ENCODE data around the gene RHEBL1.

Gene RHEBL1

GRCh38 chr12:49038291-49038955 is 31.4 kb downstream of the RHEBL1 start:
- H3K4me3 ChIP-seq (ENCODE audit: low read depth, low read length), result no peak overlapping the region

DNA sequence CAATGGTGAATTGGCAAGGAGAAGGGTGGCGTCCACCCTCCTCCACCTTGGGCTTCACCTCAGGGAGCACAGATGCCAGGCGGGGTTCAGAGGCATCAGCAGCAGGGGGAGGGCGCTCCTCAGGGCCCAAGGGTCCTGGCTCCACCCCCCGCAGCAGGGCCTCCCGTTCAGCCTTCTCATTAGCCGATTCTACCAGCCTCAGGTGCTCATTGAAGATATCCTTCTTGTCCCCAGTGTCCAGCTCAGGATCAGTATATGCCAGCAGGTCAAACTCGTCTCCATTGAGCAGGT is 31.9 kb downstream of the RHEBL1 start:
- no peak overlapping the region for H3K4me3 ChIP-seq (ENCODE audit: low read depth, low read length)

- no peak overlapping the region for H3K4me3 ChIP-seq (ENCODE audit: low read depth, low read length)
These were observed 32.5 kb downstream of the RHEBL1 start for GRCh38 chr12:49037111-49037946.

DNA sequence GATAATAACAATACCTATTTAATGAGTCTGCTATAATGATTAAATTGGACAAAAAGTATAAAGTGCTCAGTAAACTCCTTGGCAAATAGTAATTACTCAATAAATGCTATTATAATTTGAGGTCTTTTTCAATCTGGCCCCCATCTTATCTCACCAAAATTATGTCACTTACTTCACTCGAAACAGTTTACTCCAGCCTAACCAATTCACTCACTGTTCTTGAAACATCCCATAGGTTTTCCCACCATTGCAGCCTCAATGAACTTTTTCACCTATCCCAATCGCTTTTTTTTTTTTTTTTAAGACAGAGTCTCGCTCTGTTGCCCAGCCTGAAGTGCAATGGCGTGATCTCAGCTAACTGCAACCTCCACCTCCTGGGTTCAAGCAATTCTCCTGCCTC is 33.8 kb downstream of the RHEBL1 start:
- no peak overlapping the region for H3K4me3 ChIP-seq (ENCODE audit: low read depth, low read length)

DNA sequence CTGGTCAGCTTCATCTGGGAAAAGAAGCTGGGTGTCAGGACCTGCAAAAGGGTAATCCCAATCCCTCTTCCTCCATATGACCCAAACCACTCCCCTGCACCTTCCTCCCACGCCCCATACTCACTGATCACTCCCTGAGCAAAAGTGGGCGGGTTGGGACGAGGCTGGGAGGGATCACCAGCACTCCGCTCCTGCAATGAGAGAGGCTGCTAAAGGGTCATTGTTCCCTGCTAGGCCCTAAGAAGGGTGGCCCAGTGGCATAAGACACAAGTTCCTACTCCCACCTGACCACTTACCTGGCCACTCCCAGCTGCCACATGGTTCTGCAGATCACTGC is 35.5 kb downstream of the RHEBL1 start:
- H3K4me3 ChIP-seq (ENCODE audit: low read depth, low read length), result no peak overlapping the region

DNA sequence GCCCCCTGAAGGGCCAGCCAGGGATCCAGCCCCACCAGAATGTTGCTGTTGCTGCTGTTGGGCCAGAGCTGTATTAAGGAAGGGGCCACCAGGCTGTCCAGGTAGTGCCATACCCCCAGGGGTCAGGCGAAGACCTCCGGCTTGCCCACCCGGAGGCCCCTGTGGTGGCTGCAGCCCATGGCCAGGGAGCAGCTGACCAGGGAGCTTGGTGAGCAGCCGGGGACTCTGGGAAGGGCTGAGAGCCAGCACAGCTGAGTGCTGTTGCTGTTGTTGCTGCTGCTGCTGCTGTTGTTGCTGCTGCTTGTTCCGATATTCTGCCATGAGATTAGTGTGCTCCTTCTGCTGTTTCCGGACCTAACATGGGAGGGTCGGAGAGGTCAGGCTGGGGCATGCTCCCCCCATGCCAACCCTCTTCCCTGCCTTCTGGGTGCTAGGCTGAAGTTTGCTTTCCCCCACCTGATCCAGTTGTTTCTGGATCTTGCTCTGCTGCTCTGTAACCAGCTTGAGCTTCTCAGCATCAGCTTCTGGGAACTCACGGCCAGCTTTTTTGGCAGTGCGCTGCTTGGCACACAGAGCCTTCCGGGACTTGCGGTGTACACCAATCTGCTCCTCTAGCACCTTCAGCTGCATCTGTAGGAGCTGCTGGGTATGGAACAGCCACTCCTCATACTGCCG is 36.0 kb downstream of the RHEBL1 start:
- H3K4me3 ChIP-seq (ENCODE audit: low read depth, low read length), result no peak overlapping the region

- H3K4me3 ChIP-seq (ENCODE audit: low read depth, low read length), result no peak overlapping the region
These were observed 36.9 kb downstream of the RHEBL1 start for GRCh38 chr12:49032679-49033447.

GRCh38 chr12:49032276-49032675 is 37.5 kb downstream of the RHEBL1 start:
- H3K4me3 ChIP-seq (ENCODE audit: low read depth, low read length), result no peak overlapping the region

DNA sequence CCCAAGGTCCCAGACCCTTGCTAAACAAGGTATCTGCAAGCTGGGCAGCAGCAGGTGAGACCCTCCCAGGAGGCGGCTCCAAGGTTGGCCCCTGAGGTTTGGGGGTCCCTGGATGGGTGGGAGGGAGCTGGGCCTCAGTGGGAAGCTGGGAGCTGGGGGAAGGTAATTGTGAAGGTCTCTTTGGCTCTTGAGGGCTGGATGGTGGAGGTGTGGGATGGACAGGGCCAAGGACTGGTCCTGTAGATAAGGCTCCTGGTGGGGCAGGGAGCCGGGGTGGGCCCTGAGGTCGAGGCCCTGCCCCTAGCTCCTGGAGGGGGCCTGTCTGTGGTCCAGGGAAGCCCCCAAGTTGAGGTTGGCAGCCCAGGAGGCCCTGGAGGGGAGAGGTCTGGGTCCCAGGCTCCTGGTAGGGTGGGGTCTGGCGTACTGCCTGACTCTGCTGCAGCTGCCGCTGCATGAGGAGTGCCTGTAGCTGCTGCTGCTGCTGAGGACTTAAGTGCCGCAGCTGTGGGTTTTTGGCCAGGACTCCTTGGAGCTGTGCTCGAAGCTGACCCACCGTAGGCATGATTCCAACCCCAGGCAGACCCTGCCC is 38.1 kb downstream of the RHEBL1 start:
- no peak overlapping the region for H3K4me3 ChIP-seq (ENCODE audit: low read depth, low read length)

- H3K4me3 ChIP-seq (ENCODE audit: low read depth, low read length), result no peak overlapping the region
These were observed 38.8 kb downstream of the RHEBL1 start for GRCh38 chr12:49030714-49031572.

DNA sequence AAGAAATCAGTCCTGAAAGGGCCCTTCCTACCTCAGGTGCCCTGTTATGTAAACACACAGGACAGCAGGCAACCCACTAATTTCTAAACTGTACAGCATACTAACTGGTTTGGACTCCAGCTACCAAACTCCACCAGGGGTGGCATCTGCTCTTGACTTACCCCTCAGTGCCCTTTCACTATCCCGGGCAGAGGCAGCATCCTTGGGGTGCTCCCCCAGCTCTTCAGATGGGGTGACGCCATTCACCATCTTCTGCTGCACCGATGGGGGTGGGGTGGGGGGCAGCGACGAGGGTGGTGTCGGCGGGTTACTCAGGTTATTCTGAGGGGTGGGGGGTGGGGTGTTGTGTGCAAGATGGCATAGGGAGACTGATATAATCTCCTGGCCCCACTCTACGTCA is 39.7 kb downstream of the RHEBL1 start:
- H3K4me3 ChIP-seq (ENCODE audit: low read depth, low read length), result no peak overlapping the region

DNA sequence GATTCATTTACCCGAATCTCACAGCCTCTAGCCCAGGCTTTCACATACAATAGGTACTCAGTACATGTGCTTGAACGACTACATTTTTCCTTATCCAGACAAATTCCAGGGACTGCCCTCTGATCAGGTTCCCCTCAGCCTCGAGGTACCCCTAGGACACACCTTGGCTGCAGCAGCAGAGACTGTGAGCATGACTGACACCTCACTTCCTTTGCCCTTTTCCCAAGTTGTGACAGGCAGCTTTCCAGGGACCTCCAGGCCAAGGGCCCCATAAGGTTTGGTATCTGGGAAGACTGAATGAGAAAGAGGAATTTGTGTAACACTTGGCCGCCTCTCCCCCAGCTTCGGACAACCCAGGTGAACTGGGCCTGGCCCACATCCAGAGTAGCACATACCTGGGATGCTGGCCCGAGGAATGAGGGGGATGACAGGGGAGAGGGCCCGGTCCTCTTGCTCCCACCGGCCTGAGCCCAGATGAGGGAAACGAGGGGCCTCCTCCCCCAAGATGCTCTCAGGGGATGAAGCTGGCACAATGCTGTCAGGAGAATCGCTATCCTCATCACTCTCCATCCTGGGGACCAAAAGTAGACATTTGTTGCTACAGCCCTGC is 41.0 kb downstream of the RHEBL1 start:
- no peak overlapping the region for H3K4me3 ChIP-seq (ENCODE audit: low read depth, low read length)

- H3K4me3 ChIP-seq (ENCODE audit: low read depth, low read length), result no peak overlapping the region
These were observed 41.8 kb downstream of the RHEBL1 start for GRCh38 chr12:49027846-49028555.

- H3K4me3 ChIP-seq (ENCODE audit: low read depth, low read length), result no peak overlapping the region
These were observed 42.9 kb downstream of the RHEBL1 start for GRCh38 chr12:49026678-49027480.

GRCh38 chr12:49026101-49026500 is 43.7 kb downstream of the RHEBL1 start:
- H3K4me3 ChIP-seq (ENCODE audit: low read depth, low read length), result no peak overlapping the region

- H3K4me3 ChIP-seq (ENCODE audit: low read depth, low read length), result no peak overlapping the region
These were observed 44.3 kb downstream of the RHEBL1 start for GRCh38 chr12:49025463-49025862.

GRCh38 chr12:49024543-49024942 is 45.2 kb downstream of the RHEBL1 start:
- H3K4me3 ChIP-seq (ENCODE audit: low read depth, low read length), result no peak overlapping the region

GRCh38 chr12:49023812-49024211 is 46.0 kb downstream of the RHEBL1 start:
- no peak overlapping the region for H3K4me3 ChIP-seq (ENCODE audit: low read depth, low read length)
